Measurements from ENCODE around the gene APOL4. TPM values are rescaled to one million over a fixed set of nuclear protein-coding genes. Genes with fewer than 3 reads are reported as not detected.
A peak's percentile ranks its signal among the peaks of the same experiment; 100 is the strongest.
"Not testable (repeated sequence)": the region's sequence is repeated elsewhere in the genome, so short reads cannot be mapped to it uniquely, and the experiment has no call there.

APOL4 gene
- total and polyA plus RNA-seq, 7 donors, result 1.2 to 14.0 (median 4.8) TPM

DNA sequence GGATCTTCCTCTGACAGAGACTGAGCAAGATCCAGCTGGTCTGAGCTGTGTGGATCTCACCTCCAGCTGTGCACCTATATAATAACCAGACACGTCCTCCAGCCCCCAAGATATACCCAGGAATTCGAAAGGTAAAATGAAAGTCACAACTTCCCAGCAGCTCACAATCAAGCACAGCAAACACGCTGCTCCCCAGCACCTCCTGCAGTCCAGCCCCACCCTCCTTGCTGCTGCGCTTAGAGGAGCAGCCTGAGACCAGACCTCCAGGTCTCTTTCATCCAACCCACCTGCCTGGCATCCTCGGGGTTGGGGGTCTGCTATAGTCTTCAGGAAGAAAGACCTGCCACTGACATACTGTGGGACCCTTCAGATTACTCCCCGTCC lies 3.0 kb upstream of the APOL4 start:
- WGBS, 2 donors, result 16 to 51% methylated on average over 6 of the region's 6 CpGs
- Histone ChIP-seq H3K9me3 (no peaks in the 10 kb centered on the region), H3K36me3 (no peaks in the 10 kb centered on the region), H3K4me1 (peaks cover 0 to 10% (median 7%) of the 10 kb centered on the region in 4 donors), H3K27ac (no peak overlapping the region), H3K27me3 (no peaks in the 10 kb centered on the region), H3K4me3 (no peak overlapping the region)
- intact Hi-C loops (cut with DNase I), result no loop called here
- TF ChIP-seq POLR2AphosphoS5 (IDR thresholded peaks at IDR 0.05), result no peak
- no peak for TF ChIP-seq EP300 (IDR thresholded peaks at IDR 0.05)
- TF ChIP-seq, protein P1, sequence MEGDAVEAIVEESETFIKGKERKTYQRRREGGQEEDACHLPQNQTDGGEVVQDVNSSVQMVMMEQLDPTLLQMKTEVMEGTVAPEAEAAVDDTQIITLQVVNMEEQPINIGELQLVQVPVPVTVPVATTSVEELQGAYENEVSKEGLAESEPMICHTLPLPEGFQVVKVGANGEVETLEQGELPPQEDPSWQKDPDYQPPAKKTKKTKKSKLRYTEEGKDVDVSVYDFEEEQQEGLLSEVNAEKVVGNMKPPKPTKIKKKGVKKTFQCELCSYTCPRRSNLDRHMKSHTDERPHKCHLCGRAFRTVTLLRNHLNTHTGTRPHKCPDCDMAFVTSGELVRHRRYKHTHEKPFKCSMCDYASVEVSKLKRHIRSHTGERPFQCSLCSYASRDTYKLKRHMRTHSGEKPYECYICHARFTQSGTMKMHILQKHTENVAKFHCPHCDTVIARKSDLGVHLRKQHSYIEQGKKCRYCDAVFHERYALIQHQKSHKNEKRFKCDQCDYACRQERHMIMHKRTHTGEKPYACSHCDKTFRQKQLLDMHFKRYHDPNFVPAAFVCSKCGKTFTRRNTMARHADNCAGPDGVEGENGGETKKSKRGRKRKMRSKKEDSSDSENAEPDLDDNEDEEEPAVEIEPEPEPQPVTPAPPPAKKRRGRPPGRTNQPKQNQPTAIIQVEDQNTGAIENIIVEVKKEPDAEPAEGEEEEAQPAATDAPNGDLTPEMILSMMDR (IDR thresholded peaks at IDR 0.05), result no peak
- no peak for TF ChIP-seq POLR2A (IDR thresholded peaks at IDR 0.05)
- no peak for DNase-seq

DNA sequence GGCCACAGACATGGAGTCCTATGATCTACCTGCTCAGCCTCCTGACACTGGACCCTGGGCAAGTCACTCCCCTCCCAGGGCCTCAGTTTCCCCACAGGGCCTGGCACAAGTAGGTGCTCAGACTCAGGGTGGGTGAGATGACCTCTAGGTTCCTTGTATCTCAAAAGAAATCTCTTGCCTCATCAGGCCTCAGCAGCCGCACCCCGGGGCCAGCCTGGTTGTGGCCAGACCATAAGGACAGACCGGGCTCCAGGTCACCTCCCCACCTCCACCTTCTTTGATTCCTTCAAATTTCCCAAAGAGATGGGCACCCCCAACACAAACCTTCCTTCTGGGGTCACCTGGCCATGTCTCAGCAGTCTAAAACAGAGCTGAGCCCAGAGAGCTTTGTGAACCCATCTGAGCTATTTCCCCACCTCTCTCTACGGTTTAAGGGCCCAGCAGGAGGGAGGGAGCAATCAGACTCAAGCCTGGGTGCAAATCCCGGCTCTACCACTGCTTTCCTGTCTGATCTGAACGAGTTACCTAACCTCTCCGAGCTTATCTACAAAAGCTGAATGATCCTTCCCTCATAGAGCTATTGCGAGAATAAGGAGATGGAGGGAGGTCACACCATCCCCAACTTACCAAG lies 2.5 kb upstream of the APOL4 start:
- Histone ChIP-seq H3K36me3 (no peaks in the 10 kb centered on the region), H3K4me1 (peaks cover 0 to 10% (median 7%) of the 10 kb centered on the region in 4 donors), H3K27me3 (no peaks in the 10 kb centered on the region), H3K9me3 (no peaks in the 10 kb centered on the region), H3K27ac (no peak overlapping the region), H3K4me3 (no peak overlapping the region)
- no peak for DNase-seq
- intact Hi-C loops (cut with DNase I), result no loop called here
- no peak for TF ChIP-seq POLR2A (IDR thresholded peaks at IDR 0.05)
- TF ChIP-seq POLR2AphosphoS5 (IDR thresholded peaks at IDR 0.05), result no peak
- TF ChIP-seq, protein P1 (IDR thresholded peaks at IDR 0.05), result no peak
- TF ChIP-seq EP300 (IDR thresholded peaks at IDR 0.05), result no peak
- 55 to 70% methylated on average over 8 of the region's 8 CpGs for WGBS, 2 donors

DNA sequence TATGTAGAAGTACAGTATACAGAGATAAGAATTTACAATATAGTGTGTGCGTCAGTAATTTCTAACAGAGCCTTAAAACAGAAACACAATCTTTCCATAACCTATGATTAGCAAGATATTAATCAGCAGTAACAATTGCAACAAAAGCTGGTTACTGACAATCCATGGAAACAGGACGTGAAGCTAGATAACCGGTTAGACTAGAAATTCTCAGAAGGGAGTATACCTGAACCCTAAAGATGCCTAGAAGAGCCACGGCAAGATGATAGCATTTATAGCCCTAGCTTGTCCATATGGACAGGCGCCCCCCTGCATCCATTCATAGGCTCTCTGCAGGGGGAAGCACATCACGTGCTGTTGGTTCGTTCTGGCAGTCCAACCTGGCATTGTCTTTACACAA lies 1.8 kb upstream of the APOL4 start:
- intact Hi-C loops (cut with DNase I); H3K4me3 ChIP-seq; H3K36me3 ChIP-seq; H3K27me3 ChIP-seq; H3K9me3 ChIP-seq; H3K27ac ChIP-seq; DNase-seq; H3K4me1 ChIP-seq: not testable (repeated sequence)
- 25 to 77% methylated on average over 7 of the region's 7 CpGs for WGBS, 2 donors

DNA sequence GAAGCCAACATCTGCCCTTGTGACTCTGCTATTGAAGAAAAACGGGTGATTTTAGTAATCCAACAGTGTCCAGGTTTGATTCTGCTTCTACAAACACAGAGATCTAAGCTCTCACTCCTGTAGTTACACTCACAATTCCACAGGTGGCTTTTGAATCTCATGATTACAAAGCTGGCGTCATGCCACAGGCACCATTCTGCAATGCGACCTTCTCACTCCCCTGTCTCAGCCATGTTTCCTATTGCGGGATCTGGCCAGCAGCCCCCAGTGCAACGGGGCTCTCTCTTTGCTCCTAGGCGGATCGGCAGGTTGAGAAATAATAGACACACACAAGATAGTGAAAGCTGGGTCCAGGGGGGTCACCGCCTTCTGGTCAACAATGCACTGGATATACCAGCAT lies 1.3 kb upstream of the APOL4 start:
- DNase-seq, result peak; percentile 64
- H3K27me3 ChIP-seq; H3K4me3 ChIP-seq; H3K4me1 ChIP-seq; H3K36me3 ChIP-seq; H3K9me3 ChIP-seq; H3K27ac ChIP-seq; intact Hi-C loops (cut with DNase I): not testable (repeated sequence)
- WGBS, 2 donors, result 17 to 56% methylated on average over 8 of the region's 8 CpGs

DNA sequence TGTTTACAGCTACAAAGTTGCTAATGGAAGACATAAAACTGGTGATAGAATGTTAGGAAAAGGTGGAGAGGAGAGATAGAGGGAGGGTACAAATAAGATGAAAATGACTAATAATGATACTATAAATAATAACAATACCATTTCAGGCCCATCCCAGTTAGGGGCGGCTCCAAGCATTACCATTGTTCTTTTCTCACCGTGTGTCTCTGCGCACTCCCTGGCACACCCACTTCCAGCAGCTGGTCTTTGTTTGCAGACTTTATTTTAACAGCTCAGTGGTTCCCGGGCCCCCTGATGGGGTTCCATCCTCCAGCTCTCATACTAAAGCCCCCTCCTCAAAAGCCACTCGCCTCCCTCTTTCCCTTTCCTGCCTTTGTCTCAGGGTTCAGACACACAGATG lies 584 bp downstream of the APOL4 start:
- Histone ChIP-seq H3K27ac (peak overlapping the region in 3 of 4 donors; percentile 20 to 49 (median 40)), H3K4me3 (peak overlapping the region in 2 of 4 donors; percentile 9 to 21), H3K4me1 (peaks cover 0 to 23% (median 10%) of the 10 kb centered on the region in 4 donors)
- H3K36me3 ChIP-seq; H3K9me3 ChIP-seq; H3K27me3 ChIP-seq; intact Hi-C loops (cut with DNase I); DNase-seq: not testable (repeated sequence)
- 15 to 60% methylated on average over 1 of the region's 5 CpGs for WGBS, 2 donors

DNA sequence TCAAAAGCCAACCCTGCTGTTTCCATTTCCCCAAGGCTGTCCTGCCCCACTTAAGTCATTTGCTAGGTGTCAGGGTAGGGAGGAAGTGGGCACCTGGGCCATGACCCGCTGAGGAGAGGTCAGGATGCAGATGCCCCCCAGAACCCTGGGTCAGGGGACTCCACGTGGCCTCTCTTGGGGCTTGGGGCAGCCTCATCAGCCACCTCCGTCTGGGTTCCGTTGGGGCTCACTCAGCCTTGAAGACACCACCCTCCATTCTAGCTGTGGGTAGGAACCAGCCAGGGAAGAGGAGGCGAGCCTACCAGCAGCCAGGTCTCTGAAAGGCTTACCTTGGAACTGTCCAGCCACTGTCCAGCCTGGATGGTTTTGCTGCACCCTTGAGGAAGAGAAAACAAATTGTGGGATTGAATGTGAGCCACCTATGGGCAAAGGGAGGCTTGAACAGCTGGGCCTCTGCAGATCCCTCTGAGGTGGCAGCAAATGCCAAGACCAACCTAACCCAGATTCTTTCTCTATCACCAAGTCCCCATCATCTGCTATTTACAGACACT lies 2.5 kb downstream of the APOL4 start:
- DNase-seq, result no peak
- no peaks in the 10 kb centered on the region for H3K9me3 ChIP-seq
- WGBS, 2 donors, result 68 to 89% methylated on average over 5 of the region's 5 CpGs
- H3K4me3 ChIP-seq, result no peak overlapping the region
- no peak for TF ChIP-seq POLR2A (IDR thresholded peaks at IDR 0.05)
- no peak for TF ChIP-seq EP300 (IDR thresholded peaks at IDR 0.05)
- no peak for TF ChIP-seq POLR2AphosphoS5 (IDR thresholded peaks at IDR 0.05)
- TF ChIP-seq, protein P1 (IDR thresholded peaks at IDR 0.05), result no peak
- no peak overlapping the region for H3K27ac ChIP-seq
- no peaks in the 10 kb centered on the region for H3K36me3 ChIP-seq
- intact Hi-C loops (cut with DNase I), result loop anchor here (5.0 kb wide), 1 partner anchor 38 kb away; the partner anchor contains the start of gene APOL2
- no peaks in the 10 kb centered on the region for H3K27me3 ChIP-seq
- H3K4me1 ChIP-seq, result peaks cover 0 to 27% (median 10%) of the 10 kb centered on the region in 4 donors

Data from sigmoid colon (tissue), 7 donors.